ENCODE results near the gene CDHR3. TPM values are rescaled to one million over a fixed set of nuclear protein-coding genes. Genes with fewer than 3 reads are reported as not detected.

Gene CDHR3
- total RNA-seq, 1 experiment from 2014 or later: 3.3 TPM

DNA sequence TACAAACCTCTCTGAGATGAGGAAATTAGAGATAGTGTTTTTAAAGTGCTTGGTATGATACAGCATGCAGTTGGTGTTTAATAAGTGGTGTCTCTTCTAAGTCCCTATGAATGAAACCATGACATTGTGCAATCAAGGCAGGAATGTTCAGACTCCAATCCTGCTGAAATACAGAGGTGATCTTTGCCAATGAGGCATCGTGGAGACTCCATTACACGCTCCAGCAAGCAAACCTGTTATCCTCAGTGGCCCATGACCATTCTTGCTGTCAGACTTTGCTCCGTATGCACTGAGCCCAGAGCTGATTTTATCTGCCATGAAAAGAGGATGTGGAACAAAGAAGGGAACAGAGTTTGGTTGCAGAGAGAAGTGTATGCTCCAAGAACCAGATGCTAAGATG is 47.3 kb downstream of the CDHR3 start:
- Histone ChIP-seq H2BK12ac (ENCODE audit: insufficient read length, low read depth, low read length) (no peak overlapping the region), H2BK15ac (ENCODE audit: low read depth, low read length) (no peak overlapping the region), H4K91ac (ENCODE audit: insufficient read length, low read depth, low read length) (no peak overlapping the region), H3K23me2 (ENCODE audit: insufficient read length, low read depth, low read length, poor library complexity, severe bottlenecking) (no peaks in the 10 kb centered on the region), H2AFZ (ENCODE audit: low read length) (no peak overlapping the region), H3K4me1 (ENCODE audit: insufficient read depth, low read length) (peaks cover 5% of the 10 kb centered on the region; the same call in 1 of the 2 replicates), H3K27ac (ENCODE audit: insufficient read length, low read depth, low read length) (no peak overlapping the region), H3K9me3 (ENCODE audit: control insufficient read depth, low read depth, low read length) (no peaks in the 10 kb centered on the region), H3K79me2 (ENCODE audit: insufficient read depth, low read length) (no peaks in the 10 kb centered on the region), H4K8ac (replicated peaks; ENCODE audit: insufficient read length, low read depth, low read length) (no peak overlapping the region), H3K56ac (ENCODE audit: insufficient read length, low read depth, low read length) (no peak overlapping the region), H3K18ac (ENCODE audit: insufficient read length, low read depth, low read length) (no peak overlapping the region), H4K5ac (ENCODE audit: insufficient read length, low read depth, low read length) (no peak overlapping the region), H3K23ac (ENCODE audit: insufficient read length, low read depth, low read length) (no peak overlapping the region), H2AK5ac (ENCODE audit: insufficient read length, low read length) (no peak overlapping the region), H2BK120ac (ENCODE audit: low read depth, low read length, poor library complexity, severe bottlenecking) (no peak overlapping the region), H3K4me2 (ENCODE audit: insufficient read depth, insufficient read length, low read length) (no peak overlapping the region), H3T11ph (ENCODE audit: low read length) (no peak overlapping the region), H3K27me3 (ENCODE audit: insufficient read depth, low read length) (no peaks in the 10 kb centered on the region; the same call in 1 of the 2 replicates), H3K14ac (ENCODE audit: insufficient read depth, low read length) (no peak overlapping the region), H2BK5ac (ENCODE audit: insufficient read length, low read length) (no peak overlapping the region), H3K9ac (ENCODE audit: extremely low read depth, insufficient read length, low read length) (no peak overlapping the region), H2BK20ac (ENCODE audit: low read depth, low read length, poor library complexity, severe bottlenecking) (no peak overlapping the region), H3K79me1 (ENCODE audit: insufficient read depth, low read depth, low read length, poor library complexity, severe bottlenecking) (no peaks in the 10 kb centered on the region), H3K4ac (ENCODE audit: low read depth, low read length) (no peak overlapping the region), H4K20me1 (ENCODE audit: control insufficient read depth, insufficient read depth, insufficient read length) (no peaks in the 10 kb centered on the region)
- DNase-seq: no peak
- no peak overlapping the region for H3K4me3 Mint-ChIP-seq
- peak overlapping the region in 1 of 3 experiments; percentile 96; a peak in 1 of 7 replicates for H3K27ac Mint-ChIP-seq
- no CpG with 5 or more reads among the region's 3 CpGs for WGBS (ENCODE audit: extremely low coverage, insufficient read length, low lambda C conversion rate)
- TF ChIP-seq, protein P1, sequence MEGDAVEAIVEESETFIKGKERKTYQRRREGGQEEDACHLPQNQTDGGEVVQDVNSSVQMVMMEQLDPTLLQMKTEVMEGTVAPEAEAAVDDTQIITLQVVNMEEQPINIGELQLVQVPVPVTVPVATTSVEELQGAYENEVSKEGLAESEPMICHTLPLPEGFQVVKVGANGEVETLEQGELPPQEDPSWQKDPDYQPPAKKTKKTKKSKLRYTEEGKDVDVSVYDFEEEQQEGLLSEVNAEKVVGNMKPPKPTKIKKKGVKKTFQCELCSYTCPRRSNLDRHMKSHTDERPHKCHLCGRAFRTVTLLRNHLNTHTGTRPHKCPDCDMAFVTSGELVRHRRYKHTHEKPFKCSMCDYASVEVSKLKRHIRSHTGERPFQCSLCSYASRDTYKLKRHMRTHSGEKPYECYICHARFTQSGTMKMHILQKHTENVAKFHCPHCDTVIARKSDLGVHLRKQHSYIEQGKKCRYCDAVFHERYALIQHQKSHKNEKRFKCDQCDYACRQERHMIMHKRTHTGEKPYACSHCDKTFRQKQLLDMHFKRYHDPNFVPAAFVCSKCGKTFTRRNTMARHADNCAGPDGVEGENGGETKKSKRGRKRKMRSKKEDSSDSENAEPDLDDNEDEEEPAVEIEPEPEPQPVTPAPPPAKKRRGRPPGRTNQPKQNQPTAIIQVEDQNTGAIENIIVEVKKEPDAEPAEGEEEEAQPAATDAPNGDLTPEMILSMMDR (conservative IDR thresholded peaks at IDR 0.05): no peak
- peaks cover 33 to 34% of the 10 kb centered on the region in 2 experiments for H3K9me3 Mint-ChIP-seq
- H3K36me3 Mint-ChIP-seq (ENCODE audit: insufficient read depth in 1 of 3, low read depth in 3 of 3): peaks cover 27 to 33% (median 30%) of the 10 kb centered on the region in 3 experiments
- peaks cover 33% of the 10 kb centered on the region for H3K27me3 Mint-ChIP-seq (ENCODE audit: low read depth)
- H3K4me1 Mint-ChIP-seq: peaks cover 18 to 19% of the 10 kb centered on the region in 2 experiments

All from H9 (cell line).